IPS-NIHi7 (cell line): ENCODE measurements around the gene MRGPRG.

Source experiments
- DNase-seq: peaks from one replicate; pipeline ENCODE4 v3.0.0; 2012; ENCODE audit warnings: mixed read lengths; ENCODE audit errors: extremely low spot score

Gene MRGPRG

DNA sequence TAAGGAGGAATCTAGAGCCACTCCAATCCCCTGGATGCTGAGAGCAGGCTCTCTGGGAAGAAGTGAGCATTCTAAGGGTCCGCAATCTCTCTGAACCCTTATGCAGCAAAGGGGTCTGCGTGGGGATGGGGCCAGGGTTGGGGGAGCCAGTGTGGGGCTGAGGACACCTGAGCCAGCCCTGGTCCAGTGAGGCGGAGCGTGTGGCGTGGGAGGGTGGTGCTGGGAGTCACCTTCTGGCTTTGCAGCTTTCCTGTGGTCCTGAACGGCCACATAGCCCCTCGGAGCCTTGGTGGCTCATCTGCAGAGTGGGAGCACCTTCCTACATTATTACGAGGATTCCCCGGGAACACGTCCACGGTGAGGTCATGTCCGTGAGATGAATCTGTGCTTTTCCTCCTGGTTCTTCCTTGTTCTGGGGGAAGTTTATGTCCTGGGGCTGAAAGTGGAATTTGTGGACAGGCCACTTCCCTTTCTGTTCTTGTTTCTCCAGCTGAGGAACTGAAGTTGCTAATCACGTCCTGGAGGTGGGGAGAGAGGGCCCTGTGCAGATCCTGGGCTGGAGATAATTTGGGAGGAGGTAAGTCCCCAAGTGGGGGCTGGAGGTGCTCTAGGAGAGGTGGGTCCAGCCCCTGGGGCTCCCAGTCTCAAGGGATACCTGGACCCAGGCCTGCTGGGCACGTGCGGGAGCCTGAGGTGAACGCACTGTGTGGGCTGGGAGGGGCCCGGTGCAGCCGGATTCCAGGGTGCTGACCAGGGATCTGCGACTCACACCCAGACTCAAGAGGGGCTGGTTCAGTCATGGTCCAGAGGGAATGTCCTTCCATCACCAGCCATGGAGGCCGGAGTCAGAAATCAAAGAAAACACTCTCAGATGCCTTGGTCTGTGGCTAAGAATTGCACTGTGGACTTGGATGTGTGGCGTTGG is 7.5 kb upstream of the MRGPRG start:
- no peak for DNase-seq

DNA sequence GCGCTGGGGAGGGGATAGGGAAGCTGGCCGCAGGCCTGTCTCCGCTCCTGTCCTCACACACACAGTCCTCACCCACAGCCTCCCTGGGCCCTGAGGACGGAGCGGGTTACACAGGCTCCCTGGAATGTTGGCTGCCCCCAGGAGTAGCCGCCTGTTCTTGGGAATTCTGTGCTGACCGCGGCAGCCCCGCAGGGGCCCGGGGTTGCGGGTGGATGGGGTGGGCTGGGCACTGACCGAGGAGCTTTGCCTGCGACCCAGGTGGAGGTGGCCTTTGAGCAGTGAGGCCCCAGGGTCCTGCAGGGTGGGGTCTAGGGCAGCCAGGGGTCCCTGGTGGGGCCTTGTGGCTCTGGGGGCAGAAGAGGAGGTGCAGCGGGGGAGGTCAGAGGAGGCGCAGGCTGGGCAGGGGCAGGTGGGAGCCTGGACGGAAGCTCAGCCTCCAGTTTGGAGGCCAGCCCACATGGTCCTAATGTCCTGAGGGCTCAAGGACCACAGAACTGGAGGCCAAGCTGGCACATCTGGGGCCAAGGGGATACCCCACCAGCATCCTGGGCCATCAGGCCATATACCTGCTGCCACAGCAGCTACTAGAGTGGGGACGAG is 6.6 kb upstream of the MRGPRG start:
- no peak for DNase-seq

GRCh38 chr11:3224401-3225057 is 5.9 kb upstream of the MRGPRG start:
- no peak for DNase-seq

- DNase-seq = peak; percentile 46
Measured at GRCh38 chr11:3223932-3224381, 5.3 kb upstream of the MRGPRG start.

DNA sequence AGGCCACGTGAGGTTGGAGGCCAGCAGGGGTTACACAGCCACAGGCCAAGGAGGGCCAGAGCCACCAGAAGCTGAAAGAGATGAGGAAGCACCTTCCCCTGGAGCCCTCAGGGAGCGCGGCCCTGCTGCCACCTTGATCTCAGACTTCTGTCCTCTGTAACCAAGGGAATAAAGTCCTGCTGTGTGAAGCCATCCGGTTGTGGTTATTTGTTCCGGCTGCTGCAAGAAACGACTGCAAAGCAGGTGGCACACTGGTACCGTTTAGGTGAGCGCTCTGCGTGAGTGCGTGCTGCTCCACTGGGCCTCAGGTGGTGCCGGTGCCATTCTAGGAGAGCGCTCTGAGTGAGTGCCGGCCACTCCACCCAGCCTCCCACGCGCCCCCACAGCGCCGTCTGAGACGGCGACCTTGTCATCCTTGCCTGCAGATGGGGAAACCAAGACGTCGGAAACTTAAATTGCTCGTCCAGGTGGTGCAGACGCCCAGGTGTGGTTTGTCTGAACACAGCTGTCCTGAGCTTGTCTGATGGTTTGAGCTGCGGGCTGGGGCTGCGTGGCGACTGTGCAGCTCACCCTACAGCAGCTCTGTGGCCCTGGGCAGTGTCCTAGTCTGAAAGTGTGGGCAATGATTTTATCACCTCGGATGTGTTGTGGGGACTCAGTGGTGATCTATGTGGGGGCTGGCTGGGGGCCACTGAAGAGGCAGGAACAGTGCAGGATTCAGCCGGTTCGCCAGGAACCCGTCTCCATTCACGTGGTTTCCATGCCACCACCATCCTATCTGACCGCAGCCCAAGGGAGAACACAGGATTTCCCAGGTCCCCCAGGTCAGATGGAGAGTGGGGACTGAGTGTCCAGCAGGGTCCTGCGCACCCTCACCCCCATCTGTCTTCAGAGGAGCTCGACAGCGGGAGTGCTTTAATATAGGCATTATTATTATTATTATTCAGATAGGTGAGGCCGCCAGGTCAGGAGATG is 4.6 kb upstream of the MRGPRG start:
- DNase-seq = no peak

DNA sequence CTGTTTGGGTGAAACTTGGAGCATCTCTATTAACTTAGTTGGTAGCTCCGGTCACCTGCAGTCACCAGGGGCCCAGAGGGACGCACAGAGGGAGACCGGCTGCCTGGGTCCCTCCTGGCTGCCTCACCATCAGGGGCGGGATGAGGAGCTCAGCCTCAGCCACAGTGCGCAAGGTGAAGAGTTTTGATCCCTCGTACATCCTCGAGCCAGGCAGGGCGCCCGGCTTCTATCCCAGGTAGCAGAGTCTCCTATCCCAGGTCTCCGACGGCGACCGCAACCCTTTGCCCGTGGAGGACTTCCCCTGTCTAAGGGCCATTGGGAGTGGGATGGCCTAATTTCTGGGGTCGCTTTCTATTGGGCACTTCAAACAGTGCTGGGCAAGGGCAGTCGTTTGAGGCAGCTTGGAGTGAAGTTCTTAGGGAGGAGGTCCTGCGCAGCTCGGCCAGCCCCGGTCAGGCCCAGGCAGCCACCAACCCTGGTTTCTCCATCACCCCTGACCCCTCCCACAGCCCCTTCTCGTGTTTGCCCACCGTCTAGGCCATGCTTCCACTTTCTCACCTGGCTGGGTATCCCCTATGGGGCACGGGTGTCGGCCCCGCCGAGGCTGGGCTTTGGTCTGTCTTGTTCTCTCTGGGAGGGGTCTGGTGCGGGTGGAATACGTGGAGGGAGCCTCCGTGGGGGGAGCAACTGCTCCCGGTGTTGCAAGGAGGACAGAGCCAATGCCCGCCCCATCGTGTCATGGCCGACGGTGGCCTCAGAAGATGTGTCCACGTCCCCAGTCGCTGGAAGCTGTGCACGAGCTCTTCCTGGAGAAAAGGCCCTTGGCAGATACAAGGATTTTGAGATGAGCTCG is 3.6 kb upstream of the MRGPRG start:
- no peak for DNase-seq

GRCh38 chr11:3221408-3222002 is 2.9 kb upstream of the MRGPRG start:
- no peak for DNase-seq

- no peak for DNase-seq
Measured at GRCh38 chr11:3220521-3221407, 2.2 kb upstream of the MRGPRG start.

DNA sequence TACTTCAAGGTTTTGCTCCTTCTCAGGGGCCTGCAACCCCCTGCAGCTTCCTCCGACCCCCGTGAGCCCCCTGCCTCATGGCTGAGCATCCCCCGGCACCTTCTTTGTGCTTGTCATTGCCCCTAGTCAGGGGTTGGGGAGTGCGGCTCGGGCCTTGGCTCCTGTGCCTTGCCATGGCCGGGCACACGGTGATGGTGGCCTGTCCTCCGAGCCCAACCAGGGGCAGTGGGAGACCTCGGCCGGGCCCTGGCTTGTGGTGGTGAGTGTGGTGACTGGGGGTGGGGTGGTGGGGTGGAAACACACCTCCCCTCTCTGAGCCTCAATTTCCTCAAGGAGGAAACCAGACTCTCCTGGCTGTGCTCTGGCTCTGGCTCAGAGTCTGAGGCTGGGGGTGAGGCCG is 1.5 kb upstream of the MRGPRG start:
- DNase-seq = no peak

GRCh38 chr11:3219281-3219892 is 774 bp upstream of the MRGPRG start:
- DNase-seq = no peak

DNA sequence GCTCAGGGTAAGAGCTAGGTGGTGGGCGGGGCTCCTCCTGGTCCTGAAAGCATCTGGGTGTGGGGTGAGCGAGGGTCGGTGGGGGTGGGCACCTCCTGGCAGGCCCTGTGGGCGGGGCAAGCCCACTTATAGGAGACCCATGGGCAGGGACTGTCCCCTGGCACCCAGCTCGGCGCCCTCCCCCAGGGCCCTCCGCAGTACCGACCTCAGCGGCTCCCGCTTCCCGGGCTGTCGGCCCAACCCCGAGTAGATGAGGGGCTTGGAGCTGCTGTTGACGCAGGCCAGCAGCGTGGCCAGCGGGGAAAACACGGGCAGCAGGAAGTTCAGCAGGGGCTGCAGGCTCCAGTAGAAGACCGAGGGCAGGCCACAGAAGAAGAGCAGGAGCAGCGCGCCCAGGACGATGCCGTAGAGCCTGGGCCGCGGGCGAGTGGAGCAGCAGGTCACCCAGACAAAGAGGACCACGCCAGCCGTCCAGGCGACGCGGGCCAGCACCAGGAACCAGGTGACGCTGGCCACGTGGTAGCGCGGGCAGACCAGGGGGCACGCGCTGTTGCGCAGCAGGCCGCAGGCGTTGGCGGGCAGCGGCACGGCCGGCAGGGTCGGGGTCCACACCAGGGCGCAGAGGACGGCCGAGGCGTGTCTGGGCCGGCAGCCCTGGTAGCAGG is 663 bp downstream of the MRGPRG start:
- DNase-seq = no peak

- DNase-seq = no peak
Measured at GRCh38 chr11:3216027-3216525, 2.5 kb downstream of the MRGPRG start.

DNA sequence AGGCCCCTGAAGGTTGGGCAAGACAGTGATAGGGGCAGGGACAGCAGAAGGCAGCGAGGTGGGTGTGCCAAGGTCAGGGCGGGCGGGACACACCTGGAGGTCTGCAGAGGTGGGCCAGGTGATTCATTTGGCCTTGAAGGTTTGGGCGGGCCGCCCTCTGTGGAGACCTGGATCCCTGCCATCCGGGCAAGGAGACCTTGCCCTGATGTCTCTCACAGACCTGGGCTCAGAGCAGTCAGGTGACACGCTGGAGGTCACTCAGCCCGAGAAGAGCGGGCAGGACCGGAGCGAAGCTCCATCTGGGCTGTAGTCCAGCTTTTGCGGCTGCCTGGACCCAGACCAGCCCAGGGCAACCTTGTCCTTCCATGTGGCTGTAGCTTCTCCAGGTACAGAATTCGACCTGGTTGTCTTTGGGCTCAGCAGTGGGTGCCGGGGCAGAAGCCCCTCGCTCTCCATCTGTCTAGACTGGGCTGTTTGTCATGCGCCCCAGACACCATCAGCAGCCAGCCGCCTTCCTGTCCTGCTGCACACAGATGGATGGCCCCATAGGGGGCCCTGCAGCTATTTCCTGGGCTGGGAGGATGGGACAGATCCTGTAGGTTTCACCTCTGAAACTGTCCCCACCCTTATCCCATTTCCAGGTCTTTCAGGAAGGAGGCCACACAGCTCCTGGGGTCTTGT is 3.1 kb downstream of the MRGPRG start:
- no peak for DNase-seq

DNA sequence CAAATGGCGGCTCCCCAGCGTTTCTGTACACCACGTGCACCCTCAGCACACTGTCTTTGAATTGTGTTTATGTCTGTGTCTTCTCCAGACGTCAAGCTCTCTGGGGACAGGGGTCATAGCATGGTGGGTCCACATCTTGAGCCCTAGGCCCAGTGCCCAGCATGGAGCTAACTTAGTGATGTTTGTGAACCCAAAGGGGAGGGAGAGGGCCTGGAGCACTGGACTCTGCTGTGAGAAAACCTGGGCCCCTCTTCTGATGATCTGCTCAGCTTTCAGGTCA is 4.3 kb downstream of the MRGPRG start:
- no peak for DNase-seq

GRCh38 chr11:3213659-3214419 is 4.8 kb downstream of the MRGPRG start:
- DNase-seq = no peak

GRCh38 chr11:3208272-3208671 is 10.3 kb downstream of the MRGPRG start:
- DNase-seq = no peak
